ENCODE results near the gene RNF26. TPM values are rescaled to one million over a fixed set of nuclear protein-coding genes. Genes with fewer than 3 reads are reported as not detected.

The RNF26 gene
- polyA plus RNA-seq, 1 of the 3 experiments (the other 2 are of a cell fraction), result 31.9 TPM

- TF ChIP-seq TCF12 (IDR thresholded peaks at IDR 0.05) (no peak), ELF1 (IDR thresholded peaks at IDR 0.05) (no peak), GATA2 (CRISPR knock-in tag; IDR thresholded peaks at IDR 0.05) (no peak), FOXM1 (IDR thresholded peaks at IDR 0.05; ENCODE audit: low read depth) (no peak), EZH2phosphoT487 (IDR thresholded peaks at IDR 0.05; ENCODE audit: borderline replicate concordance, low read depth) (no peak)
Observed at GRCh38 chr11:119322921-119323531, 11.3 kb upstream of the RNF26 start (continued).

GRCh38 chr11:119323532-119324033 is 10.7 kb upstream of the RNF26 start:
- Histone ChIP-seq H2AFZ (ENCODE audit: low read depth) (no peak overlapping the region), H3K9ac (no peak overlapping the region), H3F3A (replicated peaks; ENCODE audit: insufficient read depth) (peaks cover 4% of the 10 kb centered on the region), H3K36me3 (replicated peaks in 1 of 2; ENCODE audit: control insufficient read depth in 1 of 2, insufficient read depth in 2 of 2, low read length in 1 of 2) (no peaks in the 10 kb centered on the region), H3K4me2 (no peak overlapping the region), H3K27ac (ENCODE audit: low read depth in 2 of 2, low read length in 1 of 2) (no peak overlapping the region), H3K4me1 (ENCODE audit: control insufficient read depth in 1 of 2, insufficient read depth in 2 of 2, low read depth in 1 of 2, low read length in 1 of 2) (peaks cover 0 to 11% of the 10 kb centered on the region in 2 experiments; a peak in 1 of 4 replicates), H3K9me2 (no peaks in the 10 kb centered on the region), H3K27me3 (ENCODE audit: insufficient read depth) (no peaks in the 10 kb centered on the region), H4K20me1 (ENCODE audit: insufficient read depth) (no peaks in the 10 kb centered on the region), H3K9me3 (no peaks in the 10 kb centered on the region), H3K4me3 (ENCODE audit: low read depth in 2 of 2, low read length in 1 of 2) (peak overlapping the region in 1 of 2 experiments; percentile 31; a peak in 1 of 4 replicates), H3K79me2 (ENCODE audit: insufficient read depth) (no peaks in the 10 kb centered on the region)
- ChIA-PET POLR2A (interaction anchor here (0.9 to 1.6 kb wide), 3 partner anchors 14 to 238 kb away, joined by 3 to 8 read pairs (median 7); a partner anchor contains a TSS), CTCF (interaction anchor here (0.6 to 8.9 kb wide), 80 partner anchors 9 to 296 kb away, joined by 3 to 106 read pairs (median 4); partner anchors contain the start of genes C1QTNF5, C2CD2L, CBL and NLRX1)
- 15% methylated on average over 8 of the region's 8 CpGs for WGBS (ENCODE audit: low lambda C conversion rate)
- peak; percentile 86 for DNase-seq
- peak; percentile 85 for TF ChIP-seq RAD21 (IDR thresholded peaks at IDR 0.05; ENCODE audit: low read length)
- TF ChIP-seq NRF1 (IDR thresholded peaks at IDR 0.05; ENCODE audit: low read depth, low read length), result no peak
- no peak for TF ChIP-seq NFIC (IDR thresholded peaks at IDR 0.05; ENCODE audit: borderline replicate concordance)
- TF ChIP-seq RXRA (IDR thresholded peaks at IDR 0.05; ENCODE audit: borderline replicate concordance, low read depth), result no peak
- peak; percentile 47 for TF ChIP-seq CHD2 (IDR thresholded peaks at IDR 0.05; ENCODE audit: low read length, partially characterized antibody)
- TF ChIP-seq GATA2 (CRISPR knock-in tag; IDR thresholded peaks at IDR 0.05), result 0 out of 2 replicates have a peak, but pooled peaks have one; percentile 23
- TF ChIP-seq USF1 (IDR thresholded peaks at IDR 0.05; ENCODE audit: borderline replicate concordance, low read depth), result no peak
- TF ChIP-seq TCF12 (IDR thresholded peaks at IDR 0.05), result peak; percentile 91
- no peak for TF ChIP-seq RFX5 (IDR thresholded peaks at IDR 0.05; ENCODE audit: low read length)
- TF ChIP-seq FOXM1 (IDR thresholded peaks at IDR 0.05; ENCODE audit: low read depth), result no peak
- TF ChIP-seq USF2 (IDR thresholded peaks at IDR 0.05; ENCODE audit: borderline replicate concordance, low read depth, low read length), result no peak
- no peak for TF ChIP-seq FOXJ3 (CRISPR knock-in tag; IDR thresholded peaks at IDR 0.05)
- TF ChIP-seq FOSL2 (IDR thresholded peaks at IDR 0.05; ENCODE audit: borderline replicate concordance, low read depth), result no peak
- no peak for TF ChIP-seq ZBTB33 (IDR thresholded peaks at IDR 0.05; ENCODE audit: borderline replicate concordance, low read depth)
- peak; percentile 83 for TF ChIP-seq CTCF (IDR thresholded peaks at IDR 0.05)
- no peak for TF ChIP-seq TAF1 (IDR thresholded peaks at IDR 0.05; ENCODE audit: borderline replicate concordance, low read depth, low read length)
- peak; percentile 72 for TF ChIP-seq PBX3 (IDR thresholded peaks at IDR 0.05)
- TF ChIP-seq EP300 (IDR thresholded peaks at IDR 0.05; ENCODE audit: borderline replicate concordance in 1 of 2, low read depth in 1 of 2, low read length in 1 of 2), result peak in 1 of 2 experiments; percentile 69; a peak in 2 of 4 replicates
- TF ChIP-seq YY1 (IDR thresholded peaks at IDR 0.05; ENCODE audit: low read depth), result no peak
- peak; percentile 53; the same call in 1 of the 2 replicates for TF ChIP-seq POLR2AphosphoS5 (IDR thresholded peaks at IDR 0.05; ENCODE audit: low read depth, low read length)
- no peak for TF ChIP-seq MXI1 (IDR thresholded peaks at IDR 0.05; ENCODE audit: low read depth, low read length)
- TF ChIP-seq JUND (IDR thresholded peaks at IDR 0.05), result no peak
- TF ChIP-seq MAX (IDR thresholded peaks at IDR 0.05; ENCODE audit: low read depth), result peak; percentile 31; the same call in 1 of the 2 replicates
- no peak for TF ChIP-seq ELF1 (IDR thresholded peaks at IDR 0.05)
